Endodermal cell (in vitro differentiated cells): ENCODE measurements around the gene AGBL1. TPM values are rescaled to one million over a fixed set of nuclear protein-coding genes. Genes with fewer than 3 reads are reported as not detected.
"Not testable (repeated sequence)": the region's sequence is repeated elsewhere in the genome, so short reads cannot be mapped to it uniquely, and the experiment has no call there.

Experiments used
- DNase-seq: peaks from one replicate; pipeline ENCODE4 v3.0.0-alpha.2; 2017
- H3K27ac ChIP-seq: 2 replicates; pipeline ENCODE4 v1.5.1; 2013; ENCODE audit warnings: mild to moderate bottlenecking, low read depth, low read length, moderate library complexity
- H3K27me3 ChIP-seq: 2 replicates; pipeline ENCODE4 v1.6.1; 2013; ENCODE audit warnings: mild to moderate bottlenecking, low read length, moderate library complexity; ENCODE audit not compliant: insufficient read depth, control insufficient read depth, poor library complexity, severe bottlenecking
- H3K36me3 ChIP-seq: 2 replicates; pipeline ENCODE4 v1.7.0; 2013; ENCODE audit warnings: mild to moderate bottlenecking, low read length, moderate library complexity; ENCODE audit not compliant: control insufficient read depth, insufficient read depth
- H3K4me1 ChIP-seq: one replicate; pipeline ENCODE4 v1.7.0; 2013; ENCODE audit warnings: low read length; ENCODE audit not compliant: control insufficient read depth, insufficient read depth
- H3K4me3 ChIP-seq: 2 replicates; pipeline ENCODE4 v1.5.1; 2013; ENCODE audit warnings: mild to moderate bottlenecking, low read length, moderate library complexity
- H3K9ac ChIP-seq: 2 replicates; pipeline ENCODE4 v1.6.1; 2013; ENCODE audit warnings: mild to moderate bottlenecking, low read length, moderate library complexity; ENCODE audit not compliant: poor library complexity, severe bottlenecking; ENCODE audit errors: extremely low read depth
- H3K9me3 ChIP-seq: 2 replicates; pipeline ENCODE4 v1.6.1; 2013; ENCODE audit warnings: mild to moderate bottlenecking, low read length, moderate library complexity; ENCODE audit not compliant: control insufficient read depth
- H3K27ac Mint-ChIP-seq: 2 replicates; pipeline ENCODE4 v1.8.0; 2020; ENCODE audit warnings: mixed read lengths
- H3K27me3 Mint-ChIP-seq: 2 replicates; pipeline ENCODE4 v1.8.0; 2021; ENCODE audit warnings: mild to moderate bottlenecking, mixed read lengths; ENCODE audit not compliant: insufficient read depth
- H3K36me3 Mint-ChIP-seq: 2 replicates; pipeline ENCODE4 v1.8.0; 2020; ENCODE audit warnings: low read depth, mixed read lengths
- H3K4me1 Mint-ChIP-seq: 2 replicates; pipeline ENCODE4 v1.8.0; 2020; ENCODE audit warnings: mixed read lengths
- H3K4me3 Mint-ChIP-seq: 2 replicates; pipeline ENCODE4 v1.8.0; 2020; ENCODE audit warnings: mild to moderate bottlenecking, moderate library complexity, mixed read lengths
- H3K9me3 Mint-ChIP-seq: 2 replicates; pipeline ENCODE4 v1.8.0; 2020; ENCODE audit warnings: mild to moderate bottlenecking, mixed read lengths
- CTCF ChIP-seq: fragments of 200-600 bp; sonication (generic); conservative IDR thresholded peaks from 2 replicates; pipeline ENCODE4 v1.5.0; 2021; ENCODE audit warnings: antibody characterized with exemption, mild to moderate bottlenecking
- WGBS, 2 experiments: methylation state at CpG; one replicate each; pipeline versions ENCODE4 v1.1.5 to v1.1.7; 2013; ENCODE audit warnings: missing lambda C conversion rate in 2 of 2, mixed read lengths in 1 of 2; ENCODE audit not compliant: insufficient coverage in 1 of 2, insufficient read length in 1 of 2; 5-methylcytosine and 5-hydroxymethylcytosine counted together
- total RNA-seq, 2 donors: library from RNA; stranded (reverse); fragmentation: NEBNext Ultra II Directional in 1 of 2; extraction: Animal tissue kit (Norgen Biotek cat#: 25700) in 1 of 2; gene quantifications; 2 replicates in 1 of 2; 3 replicates in 1 of 2; pipeline ENCODE4 v1.2.1, GENCODE V29; 2021

Gene AGBL1
- total RNA-seq, 2 donors from 2014 or later: 0.07 to 0.11 TPM

GRCh38 chr15:86115145-86115801, 35.6 kb downstream of the AGBL1 start:
- no peaks in the 10 kb centered on the region for H3K4me1 Mint-ChIP-seq
- peaks cover 3% of the 10 kb centered on the region for H3K9me3 Mint-ChIP-seq
- H3K27ac Mint-ChIP-seq: no peak overlapping the region
- TF ChIP-seq CTCF: peak; percentile 69
- H3K36me3 Mint-ChIP-seq: no peaks in the 10 kb centered on the region
- H3K27me3 ChIP-seq: no peaks in the 10 kb centered on the region
- H3K4me1 ChIP-seq: no peaks in the 10 kb centered on the region
- no peak overlapping the region for H3K27ac ChIP-seq
- H3K9ac ChIP-seq: no peak overlapping the region
- DNase-seq: no peak
- no peak overlapping the region for H3K4me3 Mint-ChIP-seq
- H3K36me3 ChIP-seq: no peaks in the 10 kb centered on the region
- H3K27me3 Mint-ChIP-seq: no peaks in the 10 kb centered on the region
- H3K9me3 ChIP-seq: no peaks in the 10 kb centered on the region
- H3K4me3 ChIP-seq: no peak overlapping the region
- 94 to 100% methylated on average over 3 of the region's 4 CpGs for WGBS, 2 experiments

- Histone ChIP-seq H3K4me1 (no peaks in the 10 kb centered on the region), H3K9ac (no peak overlapping the region), H3K9me3 (no peaks in the 10 kb centered on the region), H3K4me3 (no peak overlapping the region), H3K36me3 (no peaks in the 10 kb centered on the region), H3K27me3 (no peaks in the 10 kb centered on the region), H3K27ac (no peak overlapping the region)
- no peak for DNase-seq
- no peaks in the 10 kb centered on the region for H3K9me3 Mint-ChIP-seq
- no peak for TF ChIP-seq CTCF
- H3K27me3 Mint-ChIP-seq: no peaks in the 10 kb centered on the region
- H3K4me1 Mint-ChIP-seq: no peaks in the 10 kb centered on the region
- no peaks in the 10 kb centered on the region for H3K36me3 Mint-ChIP-seq
- 69 to 79% methylated on average over 3 to 7 of the region's 7 CpGs for WGBS, 2 experiments
- no peak overlapping the region for H3K27ac Mint-ChIP-seq
- no peak overlapping the region for H3K4me3 Mint-ChIP-seq
Observed at GRCh38 chr15:86121568-86122225, 42.0 kb downstream of the AGBL1 start.

GRCh38 chr15:86122691-86123391, 43.2 kb downstream of the AGBL1 start:
- not testable (repeated sequence) for H3K9me3 Mint-ChIP-seq, H3K4me3 Mint-ChIP-seq, H3K9ac ChIP-seq, H3K27me3 Mint-ChIP-seq, H3K36me3 ChIP-seq, H3K9me3 ChIP-seq, H3K4me1 ChIP-seq, H3K27me3 ChIP-seq, H3K36me3 Mint-ChIP-seq, H3K4me3 ChIP-seq, DNase-seq, H3K4me1 Mint-ChIP-seq, H3K27ac ChIP-seq, H3K27ac Mint-ChIP-seq
- WGBS, 2 experiments: 61 to 72% methylated on average over 2 to 3 of the region's 3 CpGs
